H1 (cell line): ENCODE data around the gene CYGB. TPM values are rescaled to one million over a fixed set of nuclear protein-coding genes. Genes with fewer than 3 reads are reported as not detected.

Source experiments
- ASH2L ChIP-seq: fragments of 200-600, 300-600 bp; sonication (generic); IDR thresholded peaks from one replicate; pipeline ENCODE4 v1.7.1; 2017; ENCODE audit warnings: low read length
- polyA plus RNA-seq, 7 experiments: library from polyadenylated mRNA; depleted of rRNA in 3 of 7; stranded (reverse) in 5 of 7; unstranded in 2 of 7; fragments of >200 nt in 5 of 7; fragments of 200-250 nt in 2 of 7; gene quantifications; 1 replicate in 5 of 7; 2 replicates in 1 of 7; 4 replicates in 1 of 7; pipeline versions ENCODE4 v1.2.1 to v1.2.3, GENCODE V29; 2011 to 2013; ENCODE audit warnings: missing spikeins in 2 of 7, mixed read lengths in 2 of 7
- total RNA-seq: library from RNA; stranded (reverse); fragmentation: NEBNext Ultra II Directional; extraction: Animal tissue kit (Norgen Biotek cat#: 25700); gene quantifications from 2 replicates; pipeline ENCODE4 v1.2.1, GENCODE V29; 2021
- TF ChIP-seq, protein P1 (sequence below), 3 experiments: IDR thresholded peaks; 1 replicate in 2 of 3; 2 replicates in 1 of 3; pipeline versions ENCODE4 v1.5.1 to v1.6.1; 2011; ENCODE audit warnings: low read length in 3 of 3, mild to moderate bottlenecking in 3 of 3, inconsistent platforms in 2 of 3, low read depth in 1 of 3, moderate library complexity in 1 of 3; ENCODE audit not compliant: insufficient read depth in 1 of 3; ENCODE audit errors: control extremely low read depth in 1 of 3

CYGB gene
- total and polyA plus RNA-seq, 2 of the 8 experiments (the other 6 are each of a cell fraction or from before 2014, with no cell fraction given) = 2.7 to 3.7 TPM

DNA sequence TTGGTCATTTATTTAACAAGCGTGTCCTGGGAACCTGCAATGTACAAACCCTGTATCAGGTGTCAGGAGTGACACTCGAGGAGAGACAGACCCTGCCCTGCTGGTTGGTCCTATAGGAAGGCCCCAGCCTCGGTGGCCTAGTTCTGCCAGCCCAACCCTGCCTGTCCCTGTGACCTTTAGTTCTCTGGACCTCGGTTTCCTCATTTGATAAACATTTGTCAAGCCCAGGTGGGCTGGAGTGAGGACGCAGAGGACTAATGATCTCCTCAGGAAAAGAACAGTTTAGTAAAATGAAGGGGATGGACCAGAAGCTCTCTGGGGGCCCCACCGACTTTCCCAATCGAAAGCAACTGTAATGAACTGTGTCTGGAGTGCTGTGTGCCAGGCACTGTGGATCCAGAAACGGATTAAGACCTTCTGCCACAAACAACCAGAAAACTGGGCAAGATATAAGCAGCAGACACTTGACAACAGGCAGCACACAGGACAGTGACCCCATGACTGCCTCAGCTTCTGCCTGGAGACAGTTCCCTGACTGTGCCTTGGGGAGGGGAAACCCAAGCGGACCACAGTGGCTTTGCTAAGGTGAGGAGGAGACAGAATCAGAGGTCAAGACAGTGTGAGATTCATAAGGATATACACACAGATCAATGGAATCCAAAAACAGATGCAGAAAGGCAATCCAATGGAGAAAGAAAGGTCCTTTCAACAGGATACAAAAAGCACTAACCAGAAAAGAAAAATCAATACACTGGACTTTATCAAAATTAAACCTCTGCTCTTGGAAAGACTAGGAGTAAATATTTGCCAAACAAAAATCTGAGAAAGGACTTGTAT is 11.1 kb upstream of the CYGB start (continued):
- TF ChIP-seq, protein P1, sequence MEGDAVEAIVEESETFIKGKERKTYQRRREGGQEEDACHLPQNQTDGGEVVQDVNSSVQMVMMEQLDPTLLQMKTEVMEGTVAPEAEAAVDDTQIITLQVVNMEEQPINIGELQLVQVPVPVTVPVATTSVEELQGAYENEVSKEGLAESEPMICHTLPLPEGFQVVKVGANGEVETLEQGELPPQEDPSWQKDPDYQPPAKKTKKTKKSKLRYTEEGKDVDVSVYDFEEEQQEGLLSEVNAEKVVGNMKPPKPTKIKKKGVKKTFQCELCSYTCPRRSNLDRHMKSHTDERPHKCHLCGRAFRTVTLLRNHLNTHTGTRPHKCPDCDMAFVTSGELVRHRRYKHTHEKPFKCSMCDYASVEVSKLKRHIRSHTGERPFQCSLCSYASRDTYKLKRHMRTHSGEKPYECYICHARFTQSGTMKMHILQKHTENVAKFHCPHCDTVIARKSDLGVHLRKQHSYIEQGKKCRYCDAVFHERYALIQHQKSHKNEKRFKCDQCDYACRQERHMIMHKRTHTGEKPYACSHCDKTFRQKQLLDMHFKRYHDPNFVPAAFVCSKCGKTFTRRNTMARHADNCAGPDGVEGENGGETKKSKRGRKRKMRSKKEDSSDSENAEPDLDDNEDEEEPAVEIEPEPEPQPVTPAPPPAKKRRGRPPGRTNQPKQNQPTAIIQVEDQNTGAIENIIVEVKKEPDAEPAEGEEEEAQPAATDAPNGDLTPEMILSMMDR (IDR thresholded peaks at IDR 0.05; ENCODE audit: control extremely low read depth in 1 of 3, insufficient read depth in 1 of 3, low read depth in 1 of 3, low read length in 3 of 3) = no peak
- TF ChIP-seq ASH2L = no peak
